ENCODE data around the gene ZNF740. TPM values are rescaled to one million over a fixed set of nuclear protein-coding genes. Genes with fewer than 3 reads are reported as not detected.
A peak's percentile ranks its signal among the peaks of the same experiment; 100 is the strongest.

ZNF740 gene
- total and polyA plus RNA-seq, 8 donors = 4.0 to 37.5 (median 4.5) TPM

DNA sequence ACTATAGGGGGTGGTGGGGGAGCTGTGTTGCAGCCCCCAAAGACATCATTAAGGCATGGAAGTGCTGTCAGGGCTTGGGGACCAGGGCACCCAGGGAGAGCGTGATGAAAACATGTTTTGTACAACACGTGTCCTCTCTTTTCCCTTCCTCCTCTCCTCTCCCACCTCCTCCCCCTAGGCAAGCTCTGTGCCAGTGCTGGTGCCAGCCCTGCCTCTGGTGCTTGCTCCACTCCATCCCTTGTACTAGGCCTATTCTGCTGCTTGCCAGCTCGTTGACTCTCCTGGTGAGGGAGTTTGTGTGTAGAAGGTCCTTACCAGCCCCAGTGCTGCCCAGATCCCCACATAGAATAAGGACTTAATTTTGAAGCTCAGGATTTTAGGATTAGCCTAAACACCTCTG, 54.6 kb downstream of the ZNF740 start:
- H3K4me3 ChIP-seq = no peak overlapping the region
- TF ChIP-seq, protein P1, sequence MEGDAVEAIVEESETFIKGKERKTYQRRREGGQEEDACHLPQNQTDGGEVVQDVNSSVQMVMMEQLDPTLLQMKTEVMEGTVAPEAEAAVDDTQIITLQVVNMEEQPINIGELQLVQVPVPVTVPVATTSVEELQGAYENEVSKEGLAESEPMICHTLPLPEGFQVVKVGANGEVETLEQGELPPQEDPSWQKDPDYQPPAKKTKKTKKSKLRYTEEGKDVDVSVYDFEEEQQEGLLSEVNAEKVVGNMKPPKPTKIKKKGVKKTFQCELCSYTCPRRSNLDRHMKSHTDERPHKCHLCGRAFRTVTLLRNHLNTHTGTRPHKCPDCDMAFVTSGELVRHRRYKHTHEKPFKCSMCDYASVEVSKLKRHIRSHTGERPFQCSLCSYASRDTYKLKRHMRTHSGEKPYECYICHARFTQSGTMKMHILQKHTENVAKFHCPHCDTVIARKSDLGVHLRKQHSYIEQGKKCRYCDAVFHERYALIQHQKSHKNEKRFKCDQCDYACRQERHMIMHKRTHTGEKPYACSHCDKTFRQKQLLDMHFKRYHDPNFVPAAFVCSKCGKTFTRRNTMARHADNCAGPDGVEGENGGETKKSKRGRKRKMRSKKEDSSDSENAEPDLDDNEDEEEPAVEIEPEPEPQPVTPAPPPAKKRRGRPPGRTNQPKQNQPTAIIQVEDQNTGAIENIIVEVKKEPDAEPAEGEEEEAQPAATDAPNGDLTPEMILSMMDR (IDR thresholded peaks at IDR 0.05) = no peak
- TF ChIP-seq POLR2A (IDR thresholded peaks at IDR 0.05) = no peak
- no peak for TF ChIP-seq POLR2AphosphoS5 (IDR thresholded peaks at IDR 0.05)
- TF ChIP-seq EP300 (IDR thresholded peaks at IDR 0.05) = no peak
- H3K36me3 ChIP-seq = no peaks in the 10 kb centered on the region
- peak overlapping the region in 1 of 5 donors; percentile 8 for H3K27ac ChIP-seq
- WGBS, 5 donors = 58 to 68% (median 64%) methylated on average over 3 of the region's 3 CpGs
- H3K27me3 ChIP-seq = peaks cover 0 to 12% (median 0%) of the 10 kb centered on the region in 3 donors
- no peaks in the 10 kb centered on the region for H3K9me3 ChIP-seq
- no peak for DNase-seq
- peaks cover 28 to 44% (median 41%) of the 10 kb centered on the region in 4 donors for H3K4me1 ChIP-seq
- intact Hi-C loops (cut with DNase I; ENCODE audit: low total_unique reads) = no loop called here

DNA sequence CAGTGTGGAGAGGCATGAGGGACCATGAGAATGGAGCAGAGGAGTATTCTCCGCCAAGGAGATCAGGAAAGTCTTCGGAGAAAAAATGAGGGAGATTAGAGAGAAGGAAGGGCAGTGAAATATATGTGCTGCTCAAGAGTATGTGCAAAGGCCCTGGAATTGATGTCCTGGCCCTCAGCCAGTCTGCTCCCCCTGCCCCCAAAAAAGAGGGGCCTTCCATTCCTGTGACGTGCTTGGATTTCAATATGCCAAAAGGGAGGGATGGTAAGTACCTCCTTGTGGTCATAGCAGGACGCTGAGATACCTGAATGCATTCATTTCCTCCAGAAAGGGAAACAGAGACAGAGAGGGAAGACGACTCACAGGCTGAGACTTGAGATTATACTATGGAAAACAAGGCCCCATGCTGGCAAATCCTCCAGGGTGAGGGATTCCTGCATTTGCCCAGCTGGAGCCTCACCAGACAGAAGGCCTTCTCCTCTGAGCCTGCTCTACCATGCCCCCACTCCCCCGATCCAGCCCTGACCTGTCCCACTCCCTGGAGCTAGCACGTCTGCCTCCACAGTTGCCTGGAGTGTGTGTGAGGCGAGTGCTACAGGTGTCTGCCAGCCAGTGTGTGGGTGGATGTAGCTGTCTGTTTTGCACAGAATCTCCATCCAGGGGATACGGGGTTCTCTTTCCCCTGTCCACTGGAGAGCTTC, 55.4 kb downstream of the ZNF740 start:
- no peak overlapping the region for H3K4me3 ChIP-seq
- H3K27ac ChIP-seq = no peak overlapping the region
- intact Hi-C loops (cut with DNase I; ENCODE audit: low total_unique reads) = no loop called here
- TF ChIP-seq POLR2A (IDR thresholded peaks at IDR 0.05) = no peak
- TF ChIP-seq, protein P1 (IDR thresholded peaks at IDR 0.05) = no peak
- TF ChIP-seq EP300 (IDR thresholded peaks at IDR 0.05) = no peak
- no peak for TF ChIP-seq POLR2AphosphoS5 (IDR thresholded peaks at IDR 0.05)
- no peak for DNase-seq
- H3K9me3 ChIP-seq = no peaks in the 10 kb centered on the region
- H3K4me1 ChIP-seq = peaks cover 23 to 36% (median 34%) of the 10 kb centered on the region in 4 donors
- H3K36me3 ChIP-seq = no peaks in the 10 kb centered on the region
- 73 to 83% (median 77%) methylated on average over 8 to 9 of the region's 9 CpGs for WGBS, 5 donors
- H3K27me3 ChIP-seq = peaks cover 0 to 12% (median 0%) of the 10 kb centered on the region in 3 donors

DNA sequence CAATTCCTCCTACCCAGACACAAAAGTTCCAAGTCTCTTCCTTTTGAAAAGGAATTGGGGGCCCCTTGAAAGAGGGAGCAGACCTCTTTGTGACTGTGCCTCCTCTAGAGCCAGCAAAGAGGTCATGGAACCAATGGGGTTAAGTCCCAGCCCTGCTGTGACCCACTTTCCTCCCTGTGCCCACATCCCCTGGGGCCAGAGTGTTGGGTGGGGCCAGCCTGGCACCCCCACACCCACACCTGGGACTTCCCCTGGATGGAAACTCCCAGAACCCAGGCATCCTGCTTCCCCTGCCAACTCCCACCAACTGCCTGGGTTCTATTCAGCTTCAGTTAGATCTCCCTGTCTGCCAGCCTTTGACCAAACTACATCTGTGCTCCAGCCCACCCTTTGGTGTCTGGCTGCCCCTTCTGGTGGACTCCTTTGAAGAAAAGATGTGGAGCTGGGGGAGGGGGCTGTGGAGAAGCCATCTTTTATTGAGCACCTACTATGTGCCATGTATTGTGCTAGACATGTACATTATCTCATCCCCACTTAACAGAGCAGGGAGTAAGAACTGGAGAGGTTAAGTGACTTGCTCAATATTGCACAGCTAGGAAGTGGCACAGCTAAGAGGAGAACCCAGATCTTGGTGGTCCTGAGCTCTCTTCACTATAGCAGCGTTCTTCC, 56.1 kb downstream of the ZNF740 start:
- Histone ChIP-seq H3K4me3 (no peak overlapping the region), H3K27me3 (peaks cover 0 to 9% (median 0%) of the 10 kb centered on the region in 3 donors), H3K9me3 (no peaks in the 10 kb centered on the region), H3K27ac (no peak overlapping the region), H3K36me3 (no peaks in the 10 kb centered on the region), H3K4me1 (peaks cover 19 to 30% (median 27%) of the 10 kb centered on the region in 4 donors)
- WGBS, 5 donors = 84 to 96% (median 92%) methylated on average over 1 of the region's 1 CpG
- DNase-seq = peak in 1 of 2 donors; percentile 25
- intact Hi-C loops (cut with DNase I; ENCODE audit: low total_unique reads) = no loop called here
- TF ChIP-seq, protein P1 (IDR thresholded peaks at IDR 0.05) = no peak
- TF ChIP-seq POLR2A (IDR thresholded peaks at IDR 0.05) = no peak
- no peak for TF ChIP-seq POLR2AphosphoS5 (IDR thresholded peaks at IDR 0.05)
- TF ChIP-seq EP300 (IDR thresholded peaks at IDR 0.05) = no peak

DNA sequence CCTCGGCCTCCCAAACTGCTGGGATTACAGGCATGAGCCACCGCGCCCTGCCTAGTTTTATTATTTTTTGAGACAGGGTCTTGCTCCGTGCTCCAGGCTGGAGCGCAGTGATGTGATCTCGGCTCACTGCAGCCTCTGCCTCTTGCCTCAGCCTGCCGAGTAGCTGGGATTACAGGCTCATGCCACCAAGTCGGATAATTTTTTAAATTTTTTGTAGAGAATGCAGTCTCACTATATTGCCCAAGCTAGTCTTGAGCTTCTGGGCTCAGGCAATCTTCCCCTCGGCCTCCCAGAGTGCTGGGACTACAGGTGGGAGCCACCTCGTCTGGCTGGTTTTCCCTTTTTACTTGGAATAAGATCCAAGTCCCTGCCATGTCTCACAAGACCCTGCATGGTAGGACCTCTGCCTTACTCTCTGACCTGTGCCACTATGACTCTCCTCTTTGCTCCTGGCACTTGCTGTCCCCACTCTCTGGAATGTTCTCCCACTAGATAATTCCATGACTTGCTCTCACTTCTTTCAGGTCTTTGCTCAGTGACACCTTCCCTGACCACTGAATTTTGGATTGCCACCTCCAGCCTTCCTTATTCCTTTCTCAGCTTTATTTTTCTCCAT, 59.2 kb downstream of the ZNF740 start:
- 85 to 95% (median 93%) methylated on average over 10 of the region's 10 CpGs for WGBS, 5 donors
- intact Hi-C loops (cut with DNase I; ENCODE audit: low total_unique reads) = no loop called here

More for the DNA sequence above, 59.2 kb downstream of the ZNF740 start:
- TF ChIP-seq EP300 (IDR thresholded peaks at IDR 0.05) (no peak), POLR2A (IDR thresholded peaks at IDR 0.05) (no peak), POLR2AphosphoS5 (IDR thresholded peaks at IDR 0.05) (no peak)
- Histone ChIP-seq H3K4me3 (no peak overlapping the region), H3K9me3 (no peaks in the 10 kb centered on the region), H3K27ac (no peak overlapping the region), H3K4me1 (no peaks in the 10 kb centered on the region), H3K36me3 (no peaks in the 10 kb centered on the region), H3K27me3 (peaks cover 0 to 25% (median 0%) of the 10 kb centered on the region in 3 donors)
- no peak for DNase-seq
